Panc1 (cell line): ENCODE results near the gene RASSF4.

ENCODE experiments used
- POLR2AphosphoS5 ChIP-seq: IDR thresholded peaks from 2 replicates; pipeline ENCODE4 v1.6.1; 2012; ENCODE audit warnings: mild to moderate bottlenecking, low read depth, low read length, moderate library complexity
- SIN3A ChIP-seq: IDR thresholded peaks from 2 replicates; pipeline ENCODE4 v1.6.1; 2012; ENCODE audit warnings: low read depth, mild to moderate bottlenecking, low read length, moderate library complexity, borderline replicate concordance; ENCODE audit not compliant: insufficient read depth
- TCF7L2 ChIP-seq: IDR thresholded peaks from 2 replicates; pipeline ENCODE4 v1.6.1; 2011; ENCODE audit warnings: mild to moderate bottlenecking, low read depth, low read length, inconsistent platforms
- TF ChIP-seq, protein P1 (sequence below): fragments of 450-650 bp; IDR thresholded peaks from 2 replicates; pipeline ENCODE4 v1.5.1; 2017; ENCODE audit warnings: mild to moderate bottlenecking
- TF ChIP-seq, protein P2 (sequence below), 2 experiments: IDR thresholded peaks; 2 replicates each; pipeline ENCODE4 v1.6.1; 2011 to 2012; ENCODE audit warnings: low read depth in 2 of 2, control low read depth in 1 of 2, low read length in 1 of 2, mild to moderate bottlenecking in 1 of 2, moderate library complexity in 1 of 2; ENCODE audit not compliant: insufficient read depth in 1 of 2

DNA sequence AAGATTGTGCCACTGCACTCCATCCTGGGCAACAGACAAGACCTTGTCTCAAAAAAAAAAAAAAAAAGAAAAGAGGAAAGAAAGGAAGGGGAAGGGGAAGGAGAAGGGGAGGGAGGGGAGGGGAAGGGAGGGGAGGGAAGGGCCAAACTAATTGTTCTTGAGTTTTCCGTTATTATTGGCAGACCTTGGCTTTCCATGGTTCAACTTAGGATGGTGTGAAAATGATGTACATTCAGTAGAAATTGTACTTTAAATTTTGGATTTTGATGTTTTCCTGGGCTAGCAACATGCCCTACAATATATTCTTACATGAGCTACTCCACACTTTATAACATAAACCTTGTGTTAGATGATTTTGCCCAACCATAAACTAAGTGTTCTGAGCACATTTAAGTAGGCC, 49.7 kb upstream of the RASSF4 start:
- TF ChIP-seq, protein P1, sequence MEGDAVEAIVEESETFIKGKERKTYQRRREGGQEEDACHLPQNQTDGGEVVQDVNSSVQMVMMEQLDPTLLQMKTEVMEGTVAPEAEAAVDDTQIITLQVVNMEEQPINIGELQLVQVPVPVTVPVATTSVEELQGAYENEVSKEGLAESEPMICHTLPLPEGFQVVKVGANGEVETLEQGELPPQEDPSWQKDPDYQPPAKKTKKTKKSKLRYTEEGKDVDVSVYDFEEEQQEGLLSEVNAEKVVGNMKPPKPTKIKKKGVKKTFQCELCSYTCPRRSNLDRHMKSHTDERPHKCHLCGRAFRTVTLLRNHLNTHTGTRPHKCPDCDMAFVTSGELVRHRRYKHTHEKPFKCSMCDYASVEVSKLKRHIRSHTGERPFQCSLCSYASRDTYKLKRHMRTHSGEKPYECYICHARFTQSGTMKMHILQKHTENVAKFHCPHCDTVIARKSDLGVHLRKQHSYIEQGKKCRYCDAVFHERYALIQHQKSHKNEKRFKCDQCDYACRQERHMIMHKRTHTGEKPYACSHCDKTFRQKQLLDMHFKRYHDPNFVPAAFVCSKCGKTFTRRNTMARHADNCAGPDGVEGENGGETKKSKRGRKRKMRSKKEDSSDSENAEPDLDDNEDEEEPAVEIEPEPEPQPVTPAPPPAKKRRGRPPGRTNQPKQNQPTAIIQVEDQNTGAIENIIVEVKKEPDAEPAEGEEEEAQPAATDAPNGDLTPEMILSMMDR: no peak
- no peak for TF ChIP-seq POLR2AphosphoS5
- TF ChIP-seq, protein P2, sequence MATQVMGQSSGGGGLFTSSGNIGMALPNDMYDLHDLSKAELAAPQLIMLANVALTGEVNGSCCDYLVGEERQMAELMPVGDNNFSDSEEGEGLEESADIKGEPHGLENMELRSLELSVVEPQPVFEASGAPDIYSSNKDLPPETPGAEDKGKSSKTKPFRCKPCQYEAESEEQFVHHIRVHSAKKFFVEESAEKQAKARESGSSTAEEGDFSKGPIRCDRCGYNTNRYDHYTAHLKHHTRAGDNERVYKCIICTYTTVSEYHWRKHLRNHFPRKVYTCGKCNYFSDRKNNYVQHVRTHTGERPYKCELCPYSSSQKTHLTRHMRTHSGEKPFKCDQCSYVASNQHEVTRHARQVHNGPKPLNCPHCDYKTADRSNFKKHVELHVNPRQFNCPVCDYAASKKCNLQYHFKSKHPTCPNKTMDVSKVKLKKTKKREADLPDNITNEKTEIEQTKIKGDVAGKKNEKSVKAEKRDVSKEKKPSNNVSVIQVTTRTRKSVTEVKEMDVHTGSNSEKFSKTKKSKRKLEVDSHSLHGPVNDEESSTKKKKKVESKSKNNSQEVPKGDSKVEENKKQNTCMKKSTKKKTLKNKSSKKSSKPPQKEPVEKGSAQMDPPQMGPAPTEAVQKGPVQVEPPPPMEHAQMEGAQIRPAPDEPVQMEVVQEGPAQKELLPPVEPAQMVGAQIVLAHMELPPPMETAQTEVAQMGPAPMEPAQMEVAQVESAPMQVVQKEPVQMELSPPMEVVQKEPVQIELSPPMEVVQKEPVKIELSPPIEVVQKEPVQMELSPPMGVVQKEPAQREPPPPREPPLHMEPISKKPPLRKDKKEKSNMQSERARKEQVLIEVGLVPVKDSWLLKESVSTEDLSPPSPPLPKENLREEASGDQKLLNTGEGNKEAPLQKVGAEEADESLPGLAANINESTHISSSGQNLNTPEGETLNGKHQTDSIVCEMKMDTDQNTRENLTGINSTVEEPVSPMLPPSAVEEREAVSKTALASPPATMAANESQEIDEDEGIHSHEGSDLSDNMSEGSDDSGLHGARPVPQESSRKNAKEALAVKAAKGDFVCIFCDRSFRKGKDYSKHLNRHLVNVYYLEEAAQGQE (IDR thresholded peaks at IDR 0.05; ENCODE audit: insufficient read depth in 1 of 2, low read depth in 2 of 2, low read length in 1 of 2): no peak
- TF ChIP-seq TCF7L2: no peak
- no peak for TF ChIP-seq SIN3A
